NCI-H1436 (cell line): ENCODE measurements around the gene OOSP2.
"Not testable (repeated sequence)": the region's sequence is repeated elsewhere in the genome, so short reads cannot be mapped to it uniquely, and the experiment has no call there.

Source experiments
- DNase-seq: peaks from one replicate; lab custom pipeline; 2025; lab: John Stamatoyannopoulos, UW

OOSP2 gene, protein sequence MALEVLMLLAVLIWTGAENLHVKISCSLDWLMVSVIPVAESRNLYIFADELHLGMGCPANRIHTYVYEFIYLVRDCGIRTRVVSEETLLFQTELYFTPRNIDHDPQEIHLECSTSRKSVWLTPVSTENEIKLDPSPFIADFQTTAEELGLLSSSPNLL

DNA sequence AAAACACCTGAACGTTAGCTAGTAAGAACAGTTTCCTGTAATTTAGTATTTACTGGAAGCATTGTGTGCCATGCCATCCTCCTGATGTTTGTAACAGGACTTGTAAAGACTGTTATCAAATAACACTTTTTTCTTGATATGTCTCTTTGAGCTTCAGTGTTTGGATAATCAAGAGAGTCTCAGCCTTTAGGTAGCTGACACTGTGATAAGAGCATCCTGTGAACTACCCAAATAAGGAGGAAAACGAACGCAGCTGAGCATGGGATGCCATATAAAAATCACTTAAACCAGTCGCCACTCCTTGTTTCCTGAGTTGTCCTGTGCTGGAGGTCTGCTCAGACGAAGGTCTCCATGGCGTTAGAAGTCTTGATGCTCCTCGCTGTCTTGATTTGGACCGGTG, at the start of gene OOSP2:
OOSP2 (plus strand) TSS at position 301 of the 400 bp plus-strand sequence; CDS start at position 352, 51 bp downstream.
- DNase-seq, result no peak

DNA sequence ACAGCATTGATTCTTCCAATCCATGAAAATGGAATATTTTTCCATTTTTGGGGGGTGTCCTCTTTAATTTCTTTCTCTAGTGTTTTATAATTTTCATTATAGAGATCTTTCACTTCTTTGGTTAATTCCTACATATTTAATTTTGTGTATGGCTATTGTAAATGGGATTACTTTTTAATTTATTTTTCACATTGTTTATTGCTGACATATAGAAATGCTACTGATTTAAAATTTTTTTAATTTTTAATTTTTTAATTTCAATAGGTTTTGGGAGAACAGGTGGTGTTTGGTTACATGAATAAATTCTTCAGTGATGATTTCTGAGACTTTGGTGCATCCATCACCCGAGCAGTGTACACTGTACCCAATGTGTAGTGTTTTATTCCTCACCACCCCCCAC, 49.8 kb upstream of the OOSP2 start:
- DNase-seq, result no peak

DNA sequence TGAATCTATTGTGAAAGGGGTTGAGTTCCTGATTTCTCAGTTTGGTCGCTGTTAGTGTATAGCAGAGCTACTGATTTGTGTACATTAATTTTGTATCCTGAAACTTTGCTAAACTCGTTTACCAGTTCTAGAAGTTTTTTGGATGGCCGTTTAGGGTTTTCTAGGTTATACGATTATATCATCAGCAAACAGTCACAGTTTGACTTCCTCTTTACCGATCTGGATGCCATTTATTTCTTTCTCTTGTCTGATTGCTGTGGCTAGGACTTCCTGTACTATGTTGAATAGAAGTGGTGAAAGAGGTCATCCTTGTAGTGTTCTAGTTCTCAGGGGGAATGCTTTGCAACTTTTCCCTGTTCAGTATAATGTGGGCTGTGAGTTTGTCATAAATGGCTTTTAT, 47.8 kb upstream of the OOSP2 start:
- no peak for DNase-seq

DNA sequence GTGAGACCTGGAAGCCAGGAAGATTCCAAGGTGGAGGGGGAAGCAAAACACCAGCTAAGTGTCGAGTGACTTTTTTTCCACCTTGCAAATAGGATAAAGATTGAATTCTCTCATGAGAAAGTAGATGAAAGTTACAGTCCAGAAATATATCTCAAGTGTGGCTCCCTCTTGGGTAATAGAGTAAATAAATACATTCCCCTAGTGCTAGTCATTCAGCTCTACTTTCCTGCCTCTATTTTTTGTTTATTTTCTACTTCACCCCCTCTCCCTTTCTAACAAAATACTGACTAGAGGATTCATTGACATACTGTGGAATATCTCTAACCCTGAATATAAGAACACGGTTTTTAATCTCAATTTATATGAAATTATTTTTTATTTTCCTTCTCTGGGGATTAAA, 42.4 kb upstream of the OOSP2 start:
- no peak for DNase-seq

DNA sequence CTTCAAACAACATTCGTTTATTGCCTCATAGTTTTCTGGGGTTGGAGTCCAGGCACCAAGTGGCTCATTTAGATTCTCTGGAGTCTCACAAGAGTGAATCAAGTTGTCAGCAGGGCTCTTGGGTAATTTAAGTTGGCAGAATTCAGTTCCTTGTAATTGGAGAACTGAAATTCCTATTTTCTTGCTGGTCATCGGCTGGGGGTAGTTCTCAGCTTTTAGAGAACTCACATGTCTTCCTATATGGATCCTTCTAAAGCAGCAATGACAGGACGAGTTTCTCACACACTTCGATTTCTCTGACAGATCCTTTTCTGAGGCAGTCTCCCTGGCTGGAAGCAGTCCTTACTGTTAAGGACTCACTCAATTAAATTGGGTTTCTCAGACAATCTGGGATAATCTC, 40.5 kb upstream of the OOSP2 start:
- no peak for DNase-seq

DNA sequence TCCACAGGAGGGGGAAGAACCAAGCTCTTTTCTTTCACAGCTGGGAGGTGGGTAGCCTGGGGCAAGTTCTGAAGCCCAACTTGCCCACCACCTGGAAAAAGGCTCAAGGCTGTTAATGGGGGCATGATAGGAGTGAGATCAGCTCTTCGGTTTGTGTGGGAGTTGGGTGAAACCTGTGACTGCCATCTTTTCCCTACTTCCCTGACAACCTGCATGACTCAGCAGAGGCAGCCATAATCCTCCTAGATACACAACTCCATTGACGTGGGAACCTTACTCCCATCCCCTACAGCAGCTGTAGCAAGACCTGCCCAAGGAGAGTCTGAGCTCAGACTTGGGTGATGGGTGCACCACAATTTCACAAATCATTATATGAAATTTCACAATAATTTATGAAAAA, 36.5 kb upstream of the OOSP2 start:
- no peak for DNase-seq

DNA sequence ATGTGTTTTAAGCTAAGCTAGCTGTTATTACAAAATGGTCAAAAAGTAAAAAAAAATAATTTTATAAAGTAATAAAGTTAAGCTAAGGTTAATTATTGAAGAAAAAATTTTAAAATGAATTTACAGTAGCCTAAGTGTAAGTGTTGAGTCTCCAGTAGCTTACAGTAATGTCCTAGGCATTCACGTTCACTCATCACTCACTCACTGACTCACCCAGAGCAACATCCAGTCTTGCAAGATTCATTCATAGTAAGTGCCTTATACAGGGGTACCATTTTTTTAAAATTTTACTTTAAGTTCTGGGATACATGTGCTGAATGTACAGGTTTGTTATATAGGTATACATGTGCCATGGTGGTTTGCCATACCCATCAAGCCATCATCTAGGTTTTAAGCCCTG, 34.8 kb upstream of the OOSP2 start:
- DNase-seq, result no peak

DNA sequence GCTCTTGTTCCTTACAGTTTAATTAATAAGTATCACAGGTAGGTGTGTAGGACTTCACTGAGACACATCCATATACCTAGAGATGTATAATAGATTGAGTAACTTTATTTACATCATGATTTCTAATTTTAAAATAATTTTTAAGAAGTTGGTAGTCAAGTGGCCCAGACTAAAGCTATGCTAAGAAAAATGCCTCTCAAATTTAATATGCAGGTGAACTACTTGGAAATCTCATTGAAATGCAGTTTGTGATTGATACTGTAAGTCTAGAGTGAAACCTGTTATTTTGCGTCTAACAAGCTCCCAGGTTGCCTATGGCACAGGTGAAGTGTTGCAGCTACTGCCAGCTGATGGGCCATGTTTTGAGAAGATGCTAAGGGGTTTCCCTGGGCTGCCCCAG, 23.3 kb upstream of the OOSP2 start, which contains the start of gene OOSP4B:
OOSP4B (plus strand) TSS at position 301 of the 400 bp plus-strand sequence.
- no peak for DNase-seq

DNA sequence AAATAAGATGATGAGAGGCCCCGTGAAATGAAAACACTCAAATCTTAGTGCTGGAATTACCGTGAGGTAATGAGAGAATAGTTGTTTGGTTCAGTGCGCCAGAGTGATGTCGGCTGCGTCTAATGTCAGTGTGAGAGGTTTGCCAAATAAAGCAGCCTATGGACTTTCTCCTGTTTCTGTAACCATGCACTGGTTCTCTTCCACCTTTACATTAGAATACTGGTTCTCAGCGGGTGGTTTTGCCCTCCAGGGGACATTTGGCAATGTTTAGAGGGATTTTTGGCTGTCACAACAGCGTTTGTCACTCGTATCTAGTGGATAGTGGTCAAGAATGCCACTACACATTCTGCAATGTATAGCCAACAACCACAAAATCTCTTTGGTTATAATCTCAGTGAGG, 22.2 kb upstream of the OOSP2 start:
- DNase-seq, result no peak

DNA sequence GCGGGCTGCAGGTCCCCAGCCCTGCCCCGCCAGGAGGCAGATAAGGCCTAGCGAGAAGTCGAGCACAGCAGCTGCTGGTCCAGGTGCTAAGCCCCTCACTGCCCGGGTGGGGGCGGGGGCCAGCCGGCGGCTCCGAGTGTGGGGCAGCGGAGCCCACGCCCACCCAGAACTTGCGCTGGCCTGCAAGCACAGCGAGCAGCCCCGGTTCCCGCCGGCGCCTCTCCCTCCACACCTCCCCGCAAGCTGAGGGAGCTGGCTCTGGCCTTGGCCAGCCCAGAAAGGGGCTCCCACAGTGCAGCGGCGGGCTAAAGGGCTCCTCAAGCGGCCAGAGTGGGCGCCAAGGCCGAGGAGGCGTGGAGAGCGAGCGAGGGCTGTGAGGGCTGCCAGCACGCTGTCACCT, 19.8 kb upstream of the OOSP2 start:
- DNase-seq, result not testable (repeated sequence)

DNA sequence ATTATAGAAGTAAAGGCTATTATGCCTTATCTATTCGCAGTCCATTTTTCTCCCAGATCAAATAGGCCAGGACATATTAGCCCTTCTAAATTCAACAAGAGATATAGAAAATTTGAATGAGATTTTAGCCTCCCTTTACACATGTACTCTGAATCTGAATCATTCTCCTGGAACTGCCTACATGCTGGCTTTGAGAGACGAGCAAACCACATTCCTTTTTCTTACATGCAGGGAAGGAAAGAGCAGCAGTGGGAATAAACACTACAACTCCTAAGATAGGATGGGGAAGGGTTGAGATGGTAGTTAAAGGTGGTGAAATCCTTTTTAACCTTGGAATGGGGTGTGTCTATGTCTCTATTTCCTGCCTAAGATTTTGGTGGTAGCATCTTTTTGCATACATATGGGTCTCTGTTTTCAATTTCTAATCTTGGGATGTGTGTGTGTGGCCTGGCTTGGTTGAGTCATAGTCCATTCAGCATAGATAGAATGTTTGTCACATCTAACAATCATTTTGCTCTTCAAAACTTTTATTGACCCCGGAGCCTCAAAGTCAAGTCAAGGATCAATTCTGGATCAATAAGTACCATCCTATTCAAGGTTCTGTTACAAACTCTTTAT, 11.1 kb upstream of the OOSP2 start:
- DNase-seq, result no peak

DNA sequence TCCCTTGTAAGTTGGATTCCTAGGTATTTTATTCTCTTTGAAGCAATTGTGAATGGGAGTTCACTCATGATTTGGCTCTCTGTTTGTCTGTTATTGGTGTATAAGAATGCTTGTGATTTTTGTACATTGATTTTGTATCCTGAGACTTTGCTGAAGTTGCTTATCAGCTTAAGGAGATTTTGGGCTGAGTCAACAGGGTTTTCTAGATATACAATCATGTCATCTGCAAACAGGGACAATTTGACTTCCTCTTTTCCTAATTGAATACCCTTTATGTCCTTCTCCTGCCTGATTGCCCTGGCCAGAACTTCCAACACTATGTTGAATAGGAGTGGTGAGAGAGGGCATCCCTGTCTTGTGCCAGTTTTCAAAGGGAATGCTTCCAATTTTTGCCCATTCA, 10.2 kb downstream of the OOSP2 start:
- DNase-seq, result not testable (repeated sequence)

DNA sequence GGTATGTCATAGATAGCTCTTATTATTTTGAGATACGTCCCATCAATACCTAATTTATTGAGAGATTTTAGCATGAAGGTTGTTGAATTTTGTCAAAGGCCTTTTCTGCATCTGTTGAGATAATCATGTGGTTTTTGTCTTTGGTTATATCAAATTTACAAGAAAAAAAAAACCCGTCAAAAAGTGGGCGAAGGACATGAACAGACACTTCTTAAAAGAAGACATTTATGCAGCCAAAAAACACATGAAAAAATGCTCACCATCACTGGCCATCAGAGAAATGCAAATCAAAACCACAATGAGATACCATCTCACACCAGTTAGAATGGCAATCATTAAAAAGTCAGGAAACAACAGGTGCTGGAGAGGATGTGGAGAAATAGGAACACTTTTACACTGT, 10.6 kb downstream of the OOSP2 start:
- not testable (repeated sequence) for DNase-seq

DNA sequence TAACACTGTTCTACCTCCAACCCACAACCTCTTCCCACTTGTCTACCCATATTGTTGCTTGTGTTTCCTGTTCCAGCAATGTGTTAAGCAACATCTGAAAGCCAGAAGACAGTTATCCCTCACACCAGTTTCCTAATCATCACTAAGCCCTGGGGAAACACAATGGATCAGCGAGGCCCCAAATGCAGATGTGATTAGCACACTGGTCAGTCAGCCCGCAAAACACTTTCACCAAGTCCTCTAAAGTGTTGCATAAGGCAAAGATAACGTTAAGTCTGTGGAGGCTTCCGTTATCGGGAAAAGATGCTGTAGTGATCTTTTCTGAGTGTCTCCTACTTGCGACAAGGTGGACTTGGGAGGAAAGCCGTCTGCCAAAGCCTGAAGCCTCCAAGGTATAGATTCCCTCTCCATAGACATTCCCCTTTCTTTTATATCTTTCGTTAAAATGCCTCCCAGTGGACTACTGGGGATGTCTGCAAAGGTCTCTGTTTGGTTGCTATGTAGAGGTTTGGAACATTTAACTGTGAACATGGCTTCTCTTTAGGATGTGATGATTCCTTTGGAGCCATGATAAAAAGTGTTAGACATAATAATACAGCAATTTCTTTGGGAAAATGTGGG, 16.2 kb downstream of the OOSP2 start, which contains the start of gene MS4A3:
MS4A3 (plus strand) TSS at position 317 of the 621 bp plus-strand sequence. CDS start 4,496 bp downstream, outside the sequence.
- no peak for DNase-seq

DNA sequence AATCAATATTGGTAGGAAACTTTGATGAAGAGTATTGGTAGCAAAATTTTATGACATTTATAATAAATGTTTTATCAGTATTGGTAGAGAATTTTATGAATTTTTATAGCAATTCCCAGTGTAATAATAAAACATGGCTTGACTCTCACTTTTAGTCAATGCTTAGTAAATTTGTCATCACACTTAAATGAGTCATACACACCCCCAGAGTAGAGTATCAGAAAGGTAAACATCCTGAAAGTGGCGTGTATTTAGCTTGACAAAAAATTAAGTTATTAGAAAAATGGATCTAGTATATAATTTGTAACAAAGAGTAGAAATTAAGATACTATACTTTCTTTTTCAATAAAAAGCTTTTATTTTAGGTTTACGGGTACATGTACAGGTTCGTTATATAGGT, 18.8 kb downstream of the OOSP2 start:
- no peak for DNase-seq

DNA sequence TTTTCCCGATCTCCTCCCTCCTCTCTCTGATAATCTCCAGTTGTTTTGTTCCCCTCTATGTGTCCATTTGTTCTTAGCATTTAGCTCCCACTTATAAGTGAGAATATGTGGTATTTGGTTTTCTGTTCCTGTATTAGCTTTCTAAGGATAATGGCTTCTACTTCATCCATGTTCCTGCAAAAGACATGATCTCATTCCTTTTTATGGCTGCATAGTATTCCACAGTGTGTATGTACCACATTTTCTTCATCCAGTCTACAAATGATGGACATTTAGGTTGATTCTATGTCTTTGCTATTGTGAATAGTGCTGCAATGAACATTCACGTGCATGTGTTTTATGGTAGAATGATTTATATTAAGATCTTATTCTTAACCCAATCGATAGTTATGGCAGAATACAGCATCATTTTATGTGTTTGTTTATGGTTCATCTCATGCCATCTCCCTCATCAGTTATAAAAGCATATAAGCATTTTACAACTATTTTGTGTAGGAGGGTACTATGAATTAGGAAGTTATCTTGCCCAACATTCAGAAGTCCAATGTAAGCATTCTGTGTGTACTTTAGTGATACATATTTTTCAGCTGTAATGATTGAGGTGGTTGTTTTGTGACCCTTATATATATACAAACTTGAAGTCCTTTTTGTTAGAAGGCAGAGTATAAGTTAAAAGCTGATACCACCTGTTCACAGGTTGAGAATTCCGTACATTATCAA, 19.5 kb downstream of the OOSP2 start:
- no peak for DNase-seq

DNA sequence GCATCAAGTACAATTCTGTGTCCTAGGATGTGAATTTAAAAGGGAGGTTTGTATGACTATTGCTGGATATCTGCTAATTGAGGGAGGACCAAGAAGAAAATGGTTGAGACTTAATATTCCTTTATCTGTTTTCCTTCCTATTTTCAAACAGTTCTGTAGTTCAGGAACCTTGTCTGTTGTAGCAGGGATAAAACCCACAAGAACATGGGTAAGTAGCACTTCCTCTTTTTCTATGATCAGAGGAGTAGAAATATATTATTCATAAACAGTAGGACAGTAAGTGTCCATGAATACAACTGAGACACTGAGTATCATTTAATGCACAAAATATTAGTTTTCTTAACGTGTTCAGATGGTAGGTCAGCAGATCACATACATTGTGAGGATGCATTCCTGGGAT, 23.9 kb downstream of the OOSP2 start:
- no peak for DNase-seq

DNA sequence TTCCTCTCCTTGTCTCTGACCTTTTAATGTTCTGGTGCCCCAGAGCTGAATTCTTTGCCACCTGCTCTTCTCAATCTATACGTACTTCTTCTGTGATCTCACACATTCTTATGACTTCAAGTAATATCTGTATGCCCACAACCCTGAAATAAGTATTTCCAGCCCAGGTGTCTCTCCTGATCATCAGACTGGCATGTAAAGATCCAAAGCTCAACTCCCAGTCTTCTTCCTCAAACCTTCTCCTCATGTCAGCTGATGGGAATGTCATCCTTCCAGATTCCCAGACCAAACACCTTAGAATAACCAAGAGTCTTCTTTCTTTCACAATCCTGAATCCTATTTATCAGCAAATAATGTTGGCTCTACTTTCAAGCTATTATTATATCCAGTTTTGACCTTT, 25.6 kb downstream of the OOSP2 start:
- DNase-seq, result no peak

DNA sequence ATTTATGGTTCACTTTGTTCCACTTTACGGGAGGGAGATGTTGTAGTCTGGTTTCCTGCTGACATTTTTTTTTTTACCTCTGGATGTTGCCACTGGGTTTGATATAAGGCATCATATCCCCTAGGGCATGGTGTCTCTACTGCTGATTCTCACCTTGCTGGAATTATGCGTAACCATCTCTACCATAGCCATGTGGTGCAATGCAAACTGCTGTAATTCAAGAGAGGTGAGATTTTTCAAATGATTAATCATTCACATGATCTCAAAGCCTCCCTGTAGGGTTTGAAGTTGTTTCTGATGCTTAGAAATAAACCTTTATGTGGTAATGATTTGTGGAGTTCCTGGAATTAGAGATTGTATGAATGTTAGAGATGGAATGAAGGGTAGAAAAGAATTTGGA, 29.2 kb downstream of the OOSP2 start:
- DNase-seq, result no peak

DNA sequence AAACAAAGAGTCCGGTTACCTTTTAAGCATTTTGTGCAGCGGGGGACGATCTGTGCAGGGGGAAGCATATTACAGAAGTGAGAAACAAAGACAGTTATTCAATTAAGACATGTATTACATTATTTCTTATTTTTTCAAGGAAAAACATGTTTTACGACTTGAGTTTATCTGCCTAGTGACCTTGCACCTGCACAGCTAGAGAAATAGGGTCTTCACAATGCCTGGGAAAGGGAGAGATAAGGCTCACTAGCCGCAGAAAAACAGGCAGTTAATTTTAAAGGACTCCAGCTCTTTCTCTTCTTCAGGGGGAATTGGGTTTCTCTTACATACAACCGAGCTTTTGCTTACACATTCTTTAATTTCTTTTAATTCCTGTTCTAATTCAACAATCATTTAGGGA, 31.4 kb downstream of the OOSP2 start:
- not testable (repeated sequence) for DNase-seq

DNA sequence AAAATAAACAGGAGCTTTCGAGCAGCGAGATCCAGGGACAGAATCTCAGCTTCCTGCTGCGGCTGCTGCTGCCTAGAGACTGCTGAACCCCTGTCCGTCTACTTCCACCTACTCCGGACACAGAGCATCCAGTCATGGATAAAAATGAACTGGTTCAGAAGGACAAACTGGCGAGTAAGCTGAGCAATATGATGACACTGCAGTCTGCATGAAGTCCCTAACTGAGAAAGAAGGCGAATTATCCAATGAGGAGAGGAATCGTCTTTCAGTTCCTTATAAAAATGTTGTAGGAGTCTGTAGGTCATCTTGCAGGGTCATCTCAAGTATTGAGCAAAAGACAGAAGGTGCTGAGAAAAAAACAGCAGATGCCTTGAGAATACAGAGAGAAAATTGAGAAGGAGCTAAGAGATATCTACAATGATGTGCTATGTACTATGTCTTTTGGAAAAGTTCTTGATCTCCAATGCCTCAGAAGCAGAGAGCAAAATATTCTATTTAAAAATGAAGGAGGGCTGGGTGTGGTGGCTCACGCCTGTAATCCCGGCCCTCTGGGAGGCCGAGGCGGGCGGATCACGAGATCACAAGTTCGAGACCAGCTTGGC, 37.1 kb downstream of the OOSP2 start:
- no peak for DNase-seq

DNA sequence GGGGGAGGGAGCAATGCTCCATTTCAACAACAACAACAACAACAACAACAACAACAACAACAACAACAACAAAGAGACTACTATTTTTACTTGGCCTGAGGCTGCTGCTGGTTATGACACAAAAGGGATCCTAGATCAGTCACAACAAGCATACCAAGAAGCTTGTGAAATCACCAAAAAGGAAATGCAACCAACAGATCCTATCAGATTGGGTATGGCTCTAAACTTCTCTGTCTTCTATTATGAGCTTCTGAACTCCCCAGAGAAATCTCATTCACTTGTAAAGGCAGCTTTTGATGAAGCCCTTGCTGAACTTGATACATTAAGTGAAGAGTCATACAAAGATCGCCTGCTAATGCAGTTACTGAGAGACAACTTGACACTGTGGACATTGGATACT, 37.8 kb downstream of the OOSP2 start:
- no peak for DNase-seq

DNA sequence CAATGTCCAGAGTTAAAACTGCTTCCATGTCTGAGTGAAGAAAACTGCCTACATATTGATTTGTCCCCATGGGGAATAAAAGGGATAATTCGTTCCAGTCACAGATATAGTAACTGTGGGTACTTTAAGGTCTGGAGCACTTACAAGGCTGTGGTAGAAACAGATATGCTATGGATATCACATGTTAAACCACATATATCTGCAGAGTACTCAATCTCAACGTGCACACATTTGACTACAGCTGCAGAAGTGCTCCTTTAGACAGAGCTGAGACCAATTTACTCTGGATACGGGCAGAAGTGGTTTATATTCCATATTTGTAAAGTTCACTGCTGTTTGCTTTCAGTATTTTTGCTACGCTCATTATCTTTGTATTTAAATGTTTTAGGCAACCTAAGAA, 38.5 kb downstream of the OOSP2 start:
- DNase-seq, result no peak
